Measurements from ENCODE around the gene SLC30A1. TPM values are rescaled to one million over a fixed set of nuclear protein-coding genes. Genes with fewer than 3 reads are reported as not detected.

The SLC30A1 gene
- polyA plus RNA-seq, 1 of the 3 experiments (the other 2 are of a cell fraction), result 6.9 TPM

GRCh38 chr1:211531194-211532087, 47.5 kb downstream of the SLC30A1 start:
- no peak overlapping the region for H3K9ac ChIP-seq
- H3K27ac ChIP-seq (ENCODE audit: low read depth in 2 of 2, low read length in 1 of 2), result no peak overlapping the region
- H3K79me2 ChIP-seq (ENCODE audit: insufficient read depth), result no peaks in the 10 kb centered on the region
- no peak overlapping the region for H2AFZ ChIP-seq (ENCODE audit: low read depth)
- no peak overlapping the region for H3K4me2 ChIP-seq
- no peaks in the 10 kb centered on the region for H3K27me3 ChIP-seq (ENCODE audit: insufficient read depth)
- ChIA-PET CTCF (interaction anchor here (0.9 to 3.8 kb wide), 4 partner anchors 9 to 116 kb away, joined by 3 to 22 read pairs (median 3); no protein-coding TSS in a partner anchor), POLR2A (no interaction called here)
- WGBS (ENCODE audit: low lambda C conversion rate), result 81% methylated on average over 12 of the region's 15 CpGs
- no peaks in the 10 kb centered on the region for H4K20me1 ChIP-seq (ENCODE audit: insufficient read depth)
- H3K4me3 ChIP-seq (ENCODE audit: low read depth in 2 of 2, low read length in 1 of 2), result no peak overlapping the region
- no peaks in the 10 kb centered on the region for H3K36me3 ChIP-seq (replicated peaks in 1 of 2; ENCODE audit: control insufficient read depth in 1 of 2, insufficient read depth in 2 of 2, low read length in 1 of 2)
- H3K4me1 ChIP-seq (ENCODE audit: control insufficient read depth in 1 of 2, insufficient read depth in 2 of 2, low read depth in 1 of 2, low read length in 1 of 2), result no peaks in the 10 kb centered on the region
- H3F3A ChIP-seq (replicated peaks; ENCODE audit: insufficient read depth), result no peaks in the 10 kb centered on the region
- TF ChIP-seq RXRA (IDR thresholded peaks at IDR 0.05; ENCODE audit: borderline replicate concordance, low read depth), result no peak
- no peak for TF ChIP-seq MAX (IDR thresholded peaks at IDR 0.05; ENCODE audit: low read depth)
- no peak for TF ChIP-seq FOSL2 (IDR thresholded peaks at IDR 0.05; ENCODE audit: borderline replicate concordance, low read depth)
- no peak for TF ChIP-seq FOXJ3 (CRISPR knock-in tag; IDR thresholded peaks at IDR 0.05)
- no peak for TF ChIP-seq ELF1 (IDR thresholded peaks at IDR 0.05)
- no peak for TF ChIP-seq REST (IDR thresholded peaks at IDR 0.05; ENCODE audit: low read depth, low read length)
- TF ChIP-seq EP300 (IDR thresholded peaks at IDR 0.05; ENCODE audit: borderline replicate concordance in 1 of 2, low read depth in 1 of 2, low read length in 1 of 2), result no peak
- no peak for TF ChIP-seq MEF2A (IDR thresholded peaks at IDR 0.05; ENCODE audit: borderline replicate concordance, low read depth)
- TF ChIP-seq RAD21 (IDR thresholded peaks at IDR 0.05; ENCODE audit: low read length), result no peak
- no peak for TF ChIP-seq CTCF (IDR thresholded peaks at IDR 0.05)
- TF ChIP-seq TAF1 (IDR thresholded peaks at IDR 0.05; ENCODE audit: borderline replicate concordance, low read depth, low read length), result no peak
- TF ChIP-seq MXI1 (IDR thresholded peaks at IDR 0.05; ENCODE audit: low read depth, low read length), result no peak
- TF ChIP-seq CHD2 (IDR thresholded peaks at IDR 0.05; ENCODE audit: low read length, partially characterized antibody), result no peak
- TF ChIP-seq GABPA (IDR thresholded peaks at IDR 0.05; ENCODE audit: low read depth), result no peak
- TF ChIP-seq PBX3 (IDR thresholded peaks at IDR 0.05), result no peak
- no peaks in the 10 kb centered on the region for H3K9me3 ChIP-seq
- DNase-seq, result no peak
- no peaks in the 10 kb centered on the region for H3K9me2 ChIP-seq

Measured in SK-N-SH (cell line).